ENCODE data around the gene NME7.
"Not testable (repeated sequence)": the region's sequence is repeated elsewhere in the genome, so short reads cannot be mapped to it uniquely, and the experiment has no call there.

NME7 gene, protein sequence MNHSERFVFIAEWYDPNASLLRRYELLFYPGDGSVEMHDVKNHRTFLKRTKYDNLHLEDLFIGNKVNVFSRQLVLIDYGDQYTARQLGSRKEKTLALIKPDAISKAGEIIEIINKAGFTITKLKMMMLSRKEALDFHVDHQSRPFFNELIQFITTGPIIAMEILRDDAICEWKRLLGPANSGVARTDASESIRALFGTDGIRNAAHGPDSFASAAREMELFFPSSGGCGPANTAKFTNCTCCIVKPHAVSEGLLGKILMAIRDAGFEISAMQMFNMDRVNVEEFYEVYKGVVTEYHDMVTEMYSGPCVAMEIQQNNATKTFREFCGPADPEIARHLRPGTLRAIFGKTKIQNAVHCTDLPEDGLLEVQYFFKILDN

GRCh38 chr1:169367686-169368405 is at the start of gene NME7, which contains the start of gene BLZF1:
Gene NME7, minus strand, starts transcription at chr1:169367797. Its CDS starts 87 bp downstream, at chr1:169367710.
Gene BLZF1, plus strand, starts transcription at chr1:169368195. Its CDS starts 1,328 bp downstream, at chr1:169369523.
- FAIRE-seq: peak; percentile 99
- DNase-seq (ENCODE audit: insufficient read length, low spot score): peak; percentile 54

DNA sequence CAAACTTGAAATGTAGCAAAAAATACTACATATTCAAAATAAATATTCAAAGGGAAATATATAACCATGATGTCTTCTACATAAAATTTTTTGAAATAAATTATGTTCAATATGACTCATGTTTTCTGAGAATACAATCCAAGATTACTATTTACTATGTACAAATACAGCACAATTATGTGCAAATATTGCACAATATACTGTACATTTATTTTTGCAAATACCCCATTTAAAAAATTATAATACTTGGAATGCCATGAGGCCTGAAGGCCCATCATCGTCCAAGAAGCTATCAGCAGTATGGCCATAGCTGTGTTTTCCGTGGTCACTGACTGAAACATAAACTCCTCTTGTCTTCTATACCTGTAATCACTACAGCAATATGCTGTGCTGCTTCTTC is 47.4 kb upstream of the NME7 start:
- no peak for DNase-seq (ENCODE audit: insufficient read length, low spot score)
- no peak for FAIRE-seq

DNA sequence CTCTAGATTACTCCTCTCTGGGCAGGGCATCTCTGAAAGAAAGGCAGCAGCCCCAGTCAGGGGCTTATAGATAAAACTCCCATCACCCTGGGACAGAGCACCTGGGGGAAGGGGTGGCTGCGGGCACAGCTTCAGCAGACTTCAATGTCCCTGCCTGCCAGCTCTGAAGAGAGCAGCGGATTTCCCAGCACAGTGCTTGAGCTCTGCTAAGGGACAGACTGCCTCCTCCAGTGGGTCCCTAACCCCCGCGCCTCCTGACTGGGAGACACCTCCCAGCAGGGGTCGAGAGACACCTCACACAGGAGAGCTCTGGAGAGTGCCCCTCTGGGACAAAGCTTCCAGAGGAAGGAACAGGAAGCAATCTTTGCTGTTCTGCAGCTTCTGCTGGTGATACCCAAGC is 40.7 kb upstream of the NME7 start:
- FAIRE-seq; DNase-seq (ENCODE audit: insufficient read length, low spot score): not testable (repeated sequence)

GRCh38 chr1:169402578-169402977 is 35.0 kb upstream of the NME7 start:
- not testable (repeated sequence) for DNase-seq (ENCODE audit: insufficient read length, low spot score); FAIRE-seq

DNA sequence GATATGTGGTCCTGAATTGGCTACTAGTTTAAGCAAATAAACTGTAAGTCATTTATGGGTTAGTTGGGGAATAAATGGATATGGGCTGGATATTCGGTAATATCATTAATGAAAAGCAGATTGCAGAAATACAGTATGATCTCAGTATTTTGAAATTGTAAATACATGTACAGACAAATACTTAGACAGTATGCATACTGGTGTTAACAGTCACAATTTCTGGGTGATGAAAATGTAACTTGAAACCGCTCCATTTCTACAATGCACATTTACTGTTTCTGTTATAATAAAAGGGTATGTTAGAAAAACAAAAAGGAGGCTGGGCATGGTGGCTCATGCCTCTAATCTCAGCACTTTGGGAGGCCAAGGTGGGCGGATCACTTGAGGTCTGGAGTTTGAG is 28.4 kb upstream of the NME7 start:
- DNase-seq (ENCODE audit: insufficient read length, low spot score) (no peak), FAIRE-seq (no peak)

DNA sequence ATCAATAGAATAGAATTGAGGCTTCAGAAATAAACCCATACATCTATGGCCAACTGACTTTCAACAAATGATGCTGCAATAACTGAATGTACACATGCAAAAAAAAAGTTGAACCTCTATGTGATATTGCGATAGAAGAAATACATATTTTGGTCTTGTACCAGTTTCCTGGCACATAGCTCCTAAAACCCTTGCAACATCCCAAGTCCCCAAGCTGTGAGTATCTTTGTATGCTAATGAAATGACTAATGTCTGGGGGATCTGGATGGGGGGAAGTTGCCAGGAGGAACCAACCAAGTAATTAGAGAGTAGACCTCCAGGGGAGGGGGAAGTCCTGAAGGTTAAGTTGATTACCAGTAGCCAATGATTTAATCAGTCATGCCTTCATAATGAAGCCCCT is 24.8 kb upstream of the NME7 start:
- DNase-seq (ENCODE audit: insufficient read length, low spot score) (no peak), FAIRE-seq (no peak)

GRCh38 chr1:169390303-169390702 is 22.7 kb upstream of the NME7 start:
- FAIRE-seq (no peak), DNase-seq (ENCODE audit: insufficient read length, low spot score) (no peak)

DNA sequence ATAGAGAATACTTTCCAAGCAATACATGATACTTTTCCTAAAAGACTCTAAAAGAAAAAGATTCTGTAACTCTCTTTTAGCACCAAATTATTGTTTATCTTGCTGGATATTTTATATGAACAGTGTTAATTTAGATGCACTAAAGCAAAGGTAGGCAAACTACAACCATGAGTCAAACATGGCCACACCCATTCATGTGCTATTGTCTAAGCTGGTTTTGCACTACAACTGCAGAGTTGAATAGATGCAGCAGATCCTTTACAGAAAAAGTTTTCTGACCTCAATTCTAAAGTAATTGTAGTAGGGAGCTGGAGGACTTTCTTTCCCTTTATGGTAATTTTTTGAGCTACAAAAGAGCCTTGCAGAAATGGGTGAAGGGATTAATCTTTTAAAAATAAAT is 19.8 kb upstream of the NME7 start:
- FAIRE-seq: no peak

DNA sequence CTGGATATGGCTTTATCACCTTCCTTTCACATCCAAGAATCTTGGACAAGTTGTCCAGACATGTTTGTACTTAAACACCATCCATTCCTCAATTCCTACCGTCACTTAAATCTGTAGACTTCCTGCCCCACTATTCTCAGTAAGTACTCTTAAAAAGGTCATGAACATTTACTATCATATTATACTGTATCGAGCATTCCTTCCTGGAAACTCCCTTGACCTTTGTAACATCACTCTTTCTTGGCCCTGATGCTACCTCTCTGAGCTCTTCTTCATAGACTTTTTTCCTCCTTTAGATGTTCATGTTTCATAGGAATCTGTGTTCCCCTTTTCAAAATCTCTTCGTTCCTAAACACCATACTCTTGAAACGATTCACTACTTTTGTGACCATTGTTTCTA is 15.9 kb upstream of the NME7 start:
- no peak for DNase-seq (ENCODE audit: insufficient read length, low spot score)
- peak; percentile 66 for FAIRE-seq

More for the DNA sequence above, 19.8 kb upstream of the NME7 start:
- DNase-seq (ENCODE audit: insufficient read length, low spot score): no peak

DNA sequence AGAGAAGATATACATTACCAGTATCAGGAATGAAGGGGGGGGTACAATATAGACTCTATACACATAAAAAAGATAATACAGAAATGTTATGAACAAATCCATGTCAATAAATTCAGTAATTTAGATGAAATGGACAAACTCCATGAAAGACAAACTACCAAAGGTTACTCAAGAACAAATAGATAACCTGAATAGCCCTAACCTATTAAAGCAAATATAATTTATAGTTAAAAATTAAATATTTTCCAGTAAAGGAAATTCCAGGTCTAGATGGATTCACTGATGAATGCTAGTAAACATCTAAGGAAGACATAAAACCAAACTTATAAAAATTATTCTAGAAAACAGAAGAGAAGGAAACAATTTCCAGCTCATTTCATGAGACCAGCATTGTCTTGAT is 13.6 kb upstream of the NME7 start:
- DNase-seq (ENCODE audit: insufficient read length, low spot score) (no peak), FAIRE-seq (no peak)

DNA sequence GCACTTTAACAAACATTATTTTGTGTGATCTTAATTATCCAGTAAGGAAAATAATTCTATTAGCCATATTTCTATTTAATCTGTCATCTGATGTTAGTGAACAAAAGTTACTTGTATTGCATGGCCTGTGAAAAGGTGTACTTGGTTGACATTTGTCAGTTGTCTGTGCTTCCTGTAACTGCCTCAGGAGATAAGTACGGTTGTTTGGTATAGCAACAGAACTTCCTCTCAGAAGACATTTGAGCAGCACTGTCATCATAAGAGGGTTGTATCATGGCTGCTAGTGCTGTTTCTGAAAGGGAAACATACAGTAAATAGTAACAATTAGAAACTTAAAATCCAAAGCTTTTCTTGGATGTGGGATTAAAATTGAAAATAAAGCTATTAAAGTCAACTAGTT is 3.8 kb upstream of the NME7 start:
- FAIRE-seq (peak; percentile 51), DNase-seq (ENCODE audit: insufficient read length, low spot score) (no peak)

DNA sequence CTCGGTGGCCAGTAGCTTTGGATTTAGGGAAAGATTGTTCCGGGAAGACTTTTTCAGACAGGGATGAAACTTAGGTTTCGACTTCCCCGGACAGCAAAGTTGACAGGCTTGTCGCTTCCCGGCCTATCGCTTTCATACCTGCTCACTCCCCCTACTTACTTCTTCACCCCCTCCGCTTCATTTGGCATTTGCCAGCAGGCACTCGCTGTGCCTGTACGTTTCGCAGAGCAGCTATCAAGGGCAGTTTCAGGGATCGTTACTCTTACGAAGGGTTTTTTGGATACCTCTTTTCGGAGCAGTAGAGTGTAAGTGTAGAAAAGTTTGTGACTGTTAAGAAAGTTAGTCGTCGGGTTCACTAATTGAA is 791 bp upstream of the NME7 start:
- no peak for DNase-seq (ENCODE audit: insufficient read length, low spot score)
- FAIRE-seq: no peak

GRCh38 chr1:169367096-169367685 is 406 bp downstream of the NME7 start:
- DNase-seq (ENCODE audit: insufficient read length, low spot score) (no peak), FAIRE-seq (no peak)

GRCh38 chr1:169364948-169365347 is 2.6 kb downstream of the NME7 start:
- FAIRE-seq: no peak
- no peak for DNase-seq (ENCODE audit: insufficient read length, low spot score)

GRCh38 chr1:169363046-169363730 is 4.4 kb downstream of the NME7 start:
- DNase-seq (ENCODE audit: insufficient read length, low spot score) (no peak), FAIRE-seq (no peak)

- DNase-seq (ENCODE audit: insufficient read length, low spot score) (no peak), FAIRE-seq (no peak)
Observed at GRCh38 chr1:169361281-169361680, 6.3 kb downstream of the NME7 start.

DNA sequence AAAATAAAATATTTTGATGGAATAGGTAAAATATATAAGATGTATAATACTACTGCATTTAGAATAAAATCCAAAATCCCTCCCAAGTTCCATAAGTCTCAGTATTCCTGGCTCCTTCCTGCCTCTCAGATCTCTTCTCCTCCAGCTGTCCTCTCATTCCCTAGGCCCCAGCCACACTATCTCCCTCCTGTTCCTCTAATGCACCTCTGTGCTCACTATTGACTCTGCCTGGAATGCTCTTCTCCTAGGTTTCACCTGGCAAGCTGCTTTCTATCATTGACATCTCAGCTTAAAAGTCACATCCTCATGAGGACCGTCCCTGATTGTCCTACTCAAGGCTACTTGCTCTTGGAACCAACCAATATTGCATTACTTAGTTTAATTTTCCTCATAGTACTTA is 7.2 kb downstream of the NME7 start:
- FAIRE-seq: no peak
- DNase-seq (ENCODE audit: insufficient read length, low spot score): no peak

DNA sequence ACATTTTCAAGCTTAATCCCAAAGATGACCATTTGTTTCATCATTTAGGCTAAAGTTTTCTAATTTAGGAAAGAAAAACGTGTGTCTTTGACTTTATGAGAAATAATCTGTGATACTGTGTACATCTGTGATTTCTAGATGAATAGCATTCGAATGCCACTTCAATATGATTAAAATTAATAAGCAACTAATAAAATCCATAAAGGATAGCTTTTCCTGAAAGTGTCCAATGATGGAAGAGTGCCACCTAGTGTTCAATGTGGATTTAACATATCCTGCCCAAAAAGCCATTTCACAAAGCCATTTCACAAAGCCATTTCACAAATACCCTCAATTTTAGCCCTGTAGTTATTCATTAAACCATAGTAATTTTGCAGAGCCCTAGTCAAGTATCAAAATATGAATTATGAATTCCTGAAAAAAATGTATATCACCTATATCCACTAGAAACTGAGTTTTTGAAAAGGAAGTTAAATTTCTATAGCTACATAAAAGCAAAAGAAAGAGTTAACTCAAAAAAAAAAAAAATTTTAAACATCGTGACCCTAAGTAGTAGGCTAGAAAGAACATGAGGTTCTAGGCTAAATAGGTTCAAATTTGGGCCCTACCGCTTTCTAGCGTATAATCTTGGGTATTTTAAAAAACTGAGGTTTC is 19.1 kb downstream of the NME7 start:
- DNase-seq (ENCODE audit: insufficient read length, low spot score): no peak
- peak; percentile 75 for FAIRE-seq

GRCh38 chr1:169347688-169348382 is 19.8 kb downstream of the NME7 start:
- no peak for FAIRE-seq

DNA sequence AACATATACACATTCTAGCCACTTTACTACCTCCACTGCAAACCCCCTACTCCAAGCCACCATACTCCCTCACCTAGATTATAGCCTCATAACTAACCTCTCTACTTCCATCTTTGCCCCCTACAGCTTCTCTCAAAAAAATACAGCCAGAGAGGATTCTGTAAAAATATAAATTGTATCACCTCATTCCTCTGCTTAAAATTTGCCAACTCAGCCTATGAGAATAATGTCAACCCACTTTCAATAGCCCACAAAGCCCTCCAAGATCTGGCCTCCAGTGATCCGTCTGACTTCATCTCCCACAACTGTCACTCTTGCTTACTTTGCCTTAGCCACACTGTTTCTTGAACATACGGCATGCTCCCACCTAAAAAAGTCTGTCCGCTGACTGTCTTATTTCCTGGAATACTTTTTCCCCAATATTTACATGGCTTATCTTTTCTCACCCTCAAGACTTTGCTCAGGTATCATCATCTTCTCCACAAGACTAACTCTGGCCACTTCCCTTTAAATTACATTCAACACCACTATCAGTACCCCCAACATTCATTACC is 21.5 kb downstream of the NME7 start:
- FAIRE-seq (no peak), DNase-seq (ENCODE audit: insufficient read length, low spot score) (no peak)

More at GRCh38 chr1:169347688-169348382, 19.8 kb downstream of the NME7 start:
- no peak for DNase-seq (ENCODE audit: insufficient read length, low spot score)

Measured in GM19239 (cell line).